ENCODE measurements around the gene SRM.

- TF ChIP-seq CTCF (conservative IDR thresholded peaks at IDR 0.05; ENCODE audit: low read length) (no peak), EZH2phosphoT487 (IDR thresholded peaks at IDR 0.05; ENCODE audit: borderline replicate concordance, low read depth, low read length) (no peak)
Measured at GRCh38 chr1:11054181-11054580, 5.6 kb downstream of the SRM start.

Data from OCI-LY7 (cell line).